GM12878 (cell line): Measurements from ENCODE around the gene RAB3B. TPM values are rescaled to one million over a fixed set of nuclear protein-coding genes. Genes with fewer than 3 reads are reported as not detected.

ENCODE experiments used
- ATAC-seq: fragments of 200-7000 bp; cut with Tn5 transposase; 3 replicates; pipeline ENCODE4 v1.9.1; 2020; ENCODE audit warnings: mild to moderate bottlenecking, moderate library complexity
- BruUV-seq: library from RNA; stranded (reverse); fragments of 400-500 nt; replicated peaks from 2 replicates; lab custom pipeline; 2021; lab: Mats Ljungman, UMichigan
- CTCF ChIA-PET: fragments of 300-600 bp; sonication (Branson Sonifier 250); formaldehyde crosslinking; extraction: SDS; loops from one replicate; lab custom pipeline; 2021; ENCODE audit warnings: inconsistent platforms; lab: Yijun Ruan, JAX
- POLR2A ChIA-PET: fragments of 350-600 bp; formaldehyde crosslinking; extraction: SDS; loops from one replicate; lab custom pipeline; 2021; ENCODE audit warnings: inconsistent platforms; lab: Charles Lee
- RAD21 ChIA-PET: fragments of 300-600 bp; sonication (Branson Sonifier 250); formaldehyde crosslinking; loops from one replicate; lab custom pipeline; 2023; ENCODE audit warnings: antibody characterized with exemption; ENCODE audit not compliant: unreplicated experiment; lab: Charles Lee
- SMC1A ChIA-PET: fragments of 300-600 bp; sonication (Branson Sonifier 250); formaldehyde crosslinking; loops from one replicate; lab custom pipeline; 2023; ENCODE audit not compliant: unreplicated experiment, uncharacterized antibody; lab: Charles Lee
- DNase-seq: peaks from one replicate; pipeline ENCODE4 v3.0.0-alpha.2; 2011; ENCODE audit warnings: low read depth, low spot score
- FAIRE-seq: peaks from 3 replicates; lab custom pipeline; 2011; peaks lifted over from hg19 to GRCh38; lab: Jason Lieb, UNC
- H2AFZ ChIP-seq: 2 replicates; pipeline ENCODE4 v1.6.0; 2011; ENCODE audit warnings: low read depth, low read length, control low read depth; ENCODE audit not compliant: control insufficient read depth
- H3K27ac ChIP-seq: 2 replicates; pipeline ENCODE4 v1.5.1; 2011; ENCODE audit warnings: control low read depth; ENCODE audit not compliant: control insufficient read depth, insufficient read depth
- H3K27me3 ChIP-seq, 2 experiments: replicated peaks in 1 of 2; 2 replicates each; pipeline versions ENCODE4 v1.6.0 to v1.6.1; 2011; ENCODE audit warnings: low read length in 1 of 2; ENCODE audit not compliant: control insufficient read depth in 2 of 2, insufficient read depth in 2 of 2
- H3K36me3 ChIP-seq, 2 experiments: 2 replicates each; pipeline ENCODE4 v1.5.1; 2011; ENCODE audit warnings: low read length in 1 of 2; ENCODE audit not compliant: control insufficient read depth in 2 of 2, insufficient read depth in 2 of 2
- H3K4me1 ChIP-seq: 2 replicates; pipeline ENCODE4 v1.6.1; 2011; ENCODE audit warnings: mild to moderate bottlenecking, low read length, moderate library complexity, mixed read lengths; ENCODE audit not compliant: control insufficient read depth, insufficient read depth
- H3K4me2 ChIP-seq: 2 replicates; pipeline ENCODE4 v1.6.0; 2011; ENCODE audit warnings: control low read depth; ENCODE audit not compliant: control insufficient read depth, insufficient read depth
- H3K4me3 ChIP-seq: fragments of 200-600 bp; sonication (generic); 2 replicates; pipeline ENCODE4 v1.5.1; 2016
- H3K79me2 ChIP-seq: 2 replicates; pipeline ENCODE4 v1.6.0; 2011; ENCODE audit warnings: low read length; ENCODE audit not compliant: control insufficient read depth, insufficient read depth
- H3K9ac ChIP-seq: 2 replicates; pipeline ENCODE4 v1.8.0; 2011; ENCODE audit warnings: low read length, control low read depth, mixed read lengths; ENCODE audit not compliant: control insufficient read depth, insufficient read depth
- H3K9me3 ChIP-seq: replicated peaks from 3 replicates; pipeline ENCODE4 v1.5.1; 2011; ENCODE audit warnings: mild to moderate bottlenecking, low read length; ENCODE audit not compliant: control insufficient read depth, insufficient read depth
- H4K20me1 ChIP-seq: 2 replicates; pipeline ENCODE4 v1.6.0; 2011; ENCODE audit not compliant: control insufficient read depth, insufficient read depth
- ATF3 ChIP-seq: IDR thresholded peaks from 2 replicates; pipeline ENCODE4 v1.6.1; 2011; ENCODE audit warnings: low read depth, mild to moderate bottlenecking, low read length, moderate library complexity, borderline replicate concordance; ENCODE audit errors: extremely low read depth
- CEBPB ChIP-seq, 2 experiments: fragments of 150-350 bp in 1 of 2; IDR thresholded peaks; 2 replicates each; pipeline ENCODE4 v1.6.1; 2012 to 2014; ENCODE audit warnings: low read depth in 2 of 2, low read length in 2 of 2, borderline replicate concordance in 1 of 2, inconsistent platforms in 1 of 2
- CHD1 ChIP-seq: IDR thresholded peaks from 2 replicates; pipeline ENCODE4 v1.6.1; 2012; ENCODE audit warnings: low read depth, low read length, improper control_type of control experiment
- CHD2 ChIP-seq: IDR thresholded peaks from 2 replicates; pipeline ENCODE4 v1.6.1; 2011; ENCODE audit warnings: low read depth, low read length, improper control_type of control experiment, borderline replicate concordance
- EGR1 ChIP-seq, 2 experiments: IDR thresholded peaks; 1 replicate in 1 of 2; 2 replicates in 1 of 2; pipeline ENCODE4 v1.6.1; 2011 to 2012; ENCODE audit warnings: low read depth in 2 of 2, low read length in 2 of 2, borderline replicate concordance in 1 of 2, mild to moderate bottlenecking in 1 of 2, moderate library complexity in 1 of 2
- ELK1 ChIP-seq: IDR thresholded peaks from 2 replicates; pipeline ENCODE4 v1.6.1; 2012; ENCODE audit warnings: low read depth, low read length, improper control_type of control experiment
- MAX ChIP-seq: IDR thresholded peaks from 2 replicates; pipeline ENCODE4 v1.6.1; 2012; ENCODE audit warnings: low read depth, low read length, improper control_type of control experiment
- MEF2B ChIP-seq: fragments of 450-650 bp; IDR thresholded peaks from 2 replicates; pipeline ENCODE4 v1.6.1; 2018; ENCODE audit warnings: mild to moderate bottlenecking, moderate library complexity; ENCODE audit not compliant: partially characterized antibody, poor library complexity, severe bottlenecking
- MTA2 ChIP-seq: fragments of 450-650 bp; IDR thresholded peaks from 2 replicates; pipeline ENCODE4 v1.6.1; 2016; ENCODE audit warnings: low read depth, mild to moderate bottlenecking, moderate library complexity
- MXI1 ChIP-seq: fragments of 150-350 bp; IDR thresholded peaks from 2 replicates; pipeline ENCODE4 v1.6.1; 2011; ENCODE audit warnings: low read depth, mild to moderate bottlenecking, inconsistent platforms, low read length, improper control_type of control experiment
- NFYB ChIP-seq: IDR thresholded peaks from 2 replicates; pipeline ENCODE4 v1.6.1; 2011; ENCODE audit warnings: low read depth, mild to moderate bottlenecking, low read length, improper control_type of control experiment, moderate library complexity; ENCODE audit not compliant: insufficient read depth
- PAX8 ChIP-seq: fragments of 450-650 bp; IDR thresholded peaks from 2 replicates; pipeline ENCODE4 v1.6.1; 2017; ENCODE audit warnings: mild to moderate bottlenecking, moderate library complexity
- PKNOX1 ChIP-seq: fragments of 450-650 bp; IDR thresholded peaks from 2 replicates; pipeline ENCODE4 v1.6.1; 2016; ENCODE audit warnings: mild to moderate bottlenecking
- RFX5 ChIP-seq: IDR thresholded peaks from 2 replicates; pipeline ENCODE4 v1.6.1; 2011; ENCODE audit warnings: low read depth, low read length, improper control_type of control experiment
- SMARCA5 ChIP-seq: fragments of 450-650 bp; IDR thresholded peaks from 2 replicates; pipeline ENCODE4 v1.6.1; 2017; ENCODE audit warnings: mild to moderate bottlenecking
- TAF1 ChIP-seq: IDR thresholded peaks from 2 replicates; pipeline ENCODE4 v1.6.1; 2011; ENCODE audit warnings: mild to moderate bottlenecking, low read depth, low read length, borderline replicate concordance
- WRNIP1 ChIP-seq: IDR thresholded peaks from 2 replicates; pipeline ENCODE4 v1.6.1; 2011; ENCODE audit warnings: low read depth, low read length, improper control_type of control experiment, borderline replicate concordance
- ZBTB40 ChIP-seq: fragments of 450-650 bp; IDR thresholded peaks from 2 replicates; pipeline ENCODE4 v1.6.1; 2016; ENCODE audit warnings: mild to moderate bottlenecking, moderate library complexity, borderline replicate concordance
- WGBS: methylation state at CpG from one replicate; pipeline ENCODE4 v1.1.6; 2016; ENCODE audit warnings: low lambda C conversion rate; ENCODE audit not compliant: insufficient replicate concordance, insufficient coverage; ENCODE audit errors: missing lambda C conversion rate; 5-methylcytosine and 5-hydroxymethylcytosine counted together
- in situ Hi-C: fragments of 300-500 bp; cut with MboI; formaldehyde crosslinking; loops from 9 replicates; pipeline ENCODE4 v1.14.3; 2018; ENCODE audit warnings: mixed read lengths
- intact Hi-C: fragments of 100-400 bp; cut with micrococcal nuclease; formaldehyde crosslinking; loops from one replicate; pipeline ENCODE4 v1.14.2; 2022; ENCODE audit not compliant: unreplicated experiment
- polyA plus RNA-seq, 11 experiments: library from polyadenylated mRNA; depleted of rRNA in 4 of 11; unstranded in 6 of 11; stranded (reverse) in 5 of 11; fragments of >200 nt; fragmentation: Nextera tagmentation in 4 of 11; fragmentation: Illumina TruSeq in 1 of 11; extraction: Ambion mirVana in 4 of 11; extraction: Trizol in 1 of 11; gene quantifications; 1 replicate in 1 of 11; 2 replicates in 10 of 11; pipeline versions ENCODE4 v1.2.1 to v1.2.3, GENCODE V29; 2011 to 2016; ENCODE audit warnings: inconsistent platforms in 2 of 11, missing spikeins in 2 of 11, low read depth in 1 of 11
- total RNA-seq, 4 experiments: library from RNA; depleted of rRNA in 3 of 4; stranded (reverse); fragments of >200 nt in 3 of 4; fragmentation: Illumina TruSeq in 1 of 4; extraction: Trizol in 1 of 4; gene quantifications; 2 replicates each; pipeline versions ENCODE4 v1.2.1 to v1.2.3, GENCODE V29; 2013 to 2021

The RAB3B gene
- total and polyA plus RNA-seq, 10 of the 15 experiments (the other 5 are each of a cell fraction or from before 2014, with no cell fraction given): 0.05 to 0.32 (median 0.24) TPM

- ChIA-PET RAD21 (no interaction called here), POLR2A (no interaction called here), SMC1A (no interaction called here), CTCF (no interaction called here)
- intact Hi-C loops (no loop called here), in situ Hi-C loops (no loop called here)
- 17% methylated on average over 2 of the region's 2 CpGs for WGBS
- Histone ChIP-seq H2AFZ (no peak overlapping the region), H3K4me1 (peaks cover 2% of the 10 kb centered on the region; the same call in 1 of the 2 replicates), H3K4me3 (no peak overlapping the region), H3K36me3 (no peaks in the 10 kb centered on the region), H3K79me2 (no peaks in the 10 kb centered on the region), H3K27me3 (peaks cover 0 to 2% of the 10 kb centered on the region in 2 experiments; a peak in 2 of 4 replicates), H3K4me2 (no peak overlapping the region), H3K9me3 (no peaks in the 10 kb centered on the region; the same call in 2 of the 3 replicates), H4K20me1 (no peaks in the 10 kb centered on the region), H3K9ac (no peak overlapping the region), H3K27ac (no peak overlapping the region)
- DNase-seq (no peak), FAIRE-seq (no peak), ATAC-seq (no peak)
- no TSS peak for BruUV-seq
- TF ChIP-seq MEF2B: no peak
- no peak for TF ChIP-seq NFYB
- TF ChIP-seq MXI1: no peak
- TF ChIP-seq RFX5: no peak
- TF ChIP-seq SMARCA5: no peak
- TF ChIP-seq CEBPB (IDR thresholded peaks at IDR 0.05; ENCODE audit: borderline replicate concordance in 1 of 2, low read depth in 2 of 2, low read length in 2 of 2): no peak
- no peak for TF ChIP-seq MTA2
- TF ChIP-seq ATF3: no peak
- no peak for TF ChIP-seq EGR1 (IDR thresholded peaks at IDR 0.05; ENCODE audit: borderline replicate concordance in 1 of 2, low read depth in 2 of 2, low read length in 2 of 2)
- no peak for TF ChIP-seq PKNOX1
- TF ChIP-seq MAX: no peak
- TF ChIP-seq CHD1: no peak
- no peak for TF ChIP-seq WRNIP1
- TF ChIP-seq TAF1: no peak
- no peak for TF ChIP-seq ZBTB40
- no peak for TF ChIP-seq ELK1
- TF ChIP-seq PAX8: no peak
- no peak for TF ChIP-seq CHD2
Measured at GRCh38 chr1:51908499-51908898, 82.0 kb downstream of the RAB3B start.
